ENCODE data around the gene TMEM9.

The TMEM9 gene

GRCh38 chr1:201184307-201185122, 30.2 kb upstream of the TMEM9 start:
- Histone ChIP-seq H3K27ac (ENCODE audit: low read length) (no peak overlapping the region), H3K36me3 (ENCODE audit: control insufficient read depth in 1 of 2, insufficient read depth in 2 of 2, low read length in 2 of 2) (no peaks in the 10 kb centered on the region), H3K4me3 (ENCODE audit: low read depth in 1 of 2, low read length in 2 of 2) (no peak overlapping the region), H3K9me3 (ENCODE audit: control insufficient read depth in 1 of 2, low read length in 2 of 2) (no peaks in the 10 kb centered on the region), H3K4me1 (ENCODE audit: control insufficient read depth in 1 of 2, insufficient read depth in 2 of 2, low read length in 2 of 2) (no peaks in the 10 kb centered on the region), H3K27me3 (ENCODE audit: low read depth, low read length) (no peaks in the 10 kb centered on the region)

GRCh38 chr1:201183753-201184152, 29.5 kb upstream of the TMEM9 start:
- Histone ChIP-seq H3K27ac (ENCODE audit: low read length) (no peak overlapping the region), H3K4me3 (ENCODE audit: low read depth in 1 of 2, low read length in 2 of 2) (no peak overlapping the region), H3K4me1 (ENCODE audit: control insufficient read depth in 1 of 2, insufficient read depth in 2 of 2, low read length in 2 of 2) (no peaks in the 10 kb centered on the region), H3K36me3 (ENCODE audit: control insufficient read depth in 1 of 2, insufficient read depth in 2 of 2, low read length in 2 of 2) (no peaks in the 10 kb centered on the region), H3K27me3 (ENCODE audit: low read depth, low read length) (no peaks in the 10 kb centered on the region), H3K9me3 (ENCODE audit: control insufficient read depth in 1 of 2, low read length in 2 of 2) (no peaks in the 10 kb centered on the region)

- Histone ChIP-seq H3K27ac (ENCODE audit: low read length) (no peak overlapping the region), H3K36me3 (ENCODE audit: control insufficient read depth in 1 of 2, insufficient read depth in 2 of 2, low read length in 2 of 2) (no peaks in the 10 kb centered on the region), H3K9me3 (ENCODE audit: control insufficient read depth in 1 of 2, low read length in 2 of 2) (no peaks in the 10 kb centered on the region), H3K27me3 (ENCODE audit: low read depth, low read length) (no peaks in the 10 kb centered on the region), H3K4me3 (ENCODE audit: low read depth in 1 of 2, low read length in 2 of 2) (no peak overlapping the region), H3K4me1 (ENCODE audit: control insufficient read depth in 1 of 2, insufficient read depth in 2 of 2, low read length in 2 of 2) (no peaks in the 10 kb centered on the region)
Measured at GRCh38 chr1:201183209-201183608, 28.9 kb upstream of the TMEM9 start.

GRCh38 chr1:201181726-201182125, 27.5 kb upstream of the TMEM9 start:
- H3K36me3 ChIP-seq (ENCODE audit: control insufficient read depth in 1 of 2, insufficient read depth in 2 of 2, low read length in 2 of 2): no peaks in the 10 kb centered on the region
- no peaks in the 10 kb centered on the region for H3K9me3 ChIP-seq (ENCODE audit: control insufficient read depth in 1 of 2, low read length in 2 of 2)
- H3K27ac ChIP-seq (ENCODE audit: low read length): no peak overlapping the region
- H3K4me3 ChIP-seq (ENCODE audit: low read depth in 1 of 2, low read length in 2 of 2): no peak overlapping the region
- no peaks in the 10 kb centered on the region for H3K4me1 ChIP-seq (ENCODE audit: control insufficient read depth in 1 of 2, insufficient read depth in 2 of 2, low read length in 2 of 2)
- H3K27me3 ChIP-seq (ENCODE audit: low read depth, low read length): no peaks in the 10 kb centered on the region

- Histone ChIP-seq H3K27me3 (ENCODE audit: low read depth, low read length) (no peaks in the 10 kb centered on the region), H3K9me3 (ENCODE audit: control insufficient read depth in 1 of 2, low read length in 2 of 2) (no peaks in the 10 kb centered on the region), H3K27ac (ENCODE audit: low read length) (no peak overlapping the region), H3K36me3 (ENCODE audit: control insufficient read depth in 1 of 2, insufficient read depth in 2 of 2, low read length in 2 of 2) (no peaks in the 10 kb centered on the region), H3K4me1 (ENCODE audit: control insufficient read depth in 1 of 2, insufficient read depth in 2 of 2, low read length in 2 of 2) (no peaks in the 10 kb centered on the region), H3K4me3 (ENCODE audit: low read depth in 1 of 2, low read length in 2 of 2) (no peak overlapping the region)
Measured at GRCh38 chr1:201181323-201181722, 27.0 kb upstream of the TMEM9 start.

- no peak overlapping the region for H3K4me3 ChIP-seq (ENCODE audit: low read depth in 1 of 2, low read length in 2 of 2)
- H3K9me3 ChIP-seq (ENCODE audit: control insufficient read depth in 1 of 2, low read length in 2 of 2): no peaks in the 10 kb centered on the region
- H3K27me3 ChIP-seq (ENCODE audit: low read depth, low read length): no peaks in the 10 kb centered on the region
- no peak overlapping the region for H3K27ac ChIP-seq (ENCODE audit: low read length)
- no peaks in the 10 kb centered on the region for H3K36me3 ChIP-seq (ENCODE audit: control insufficient read depth in 1 of 2, insufficient read depth in 2 of 2, low read length in 2 of 2)
- no peaks in the 10 kb centered on the region for H3K4me1 ChIP-seq (ENCODE audit: control insufficient read depth in 1 of 2, insufficient read depth in 2 of 2, low read length in 2 of 2)
Measured at GRCh38 chr1:201180901-201181300, 26.6 kb upstream of the TMEM9 start.

- H3K4me3 ChIP-seq (ENCODE audit: low read depth in 1 of 2, low read length in 2 of 2): no peak overlapping the region
- H3K27ac ChIP-seq (ENCODE audit: low read length): no peak overlapping the region
- H3K4me1 ChIP-seq (ENCODE audit: control insufficient read depth in 1 of 2, insufficient read depth in 2 of 2, low read length in 2 of 2): no peaks in the 10 kb centered on the region
Measured at GRCh38 chr1:201180141-201180540, 25.9 kb upstream of the TMEM9 start.

GRCh38 chr1:201178718-201179117, 24.4 kb upstream of the TMEM9 start:
- H3K36me3 ChIP-seq (ENCODE audit: control insufficient read depth in 1 of 2, insufficient read depth in 2 of 2, low read length in 2 of 2): no peaks in the 10 kb centered on the region
- H3K27me3 ChIP-seq (ENCODE audit: low read depth, low read length): no peaks in the 10 kb centered on the region
- no peaks in the 10 kb centered on the region for H3K9me3 ChIP-seq (ENCODE audit: control insufficient read depth in 1 of 2, low read length in 2 of 2)
- no peaks in the 10 kb centered on the region for H3K4me1 ChIP-seq (ENCODE audit: control insufficient read depth in 1 of 2, insufficient read depth in 2 of 2, low read length in 2 of 2)
- no peak overlapping the region for H3K27ac ChIP-seq (ENCODE audit: low read length)
- H3K4me3 ChIP-seq (ENCODE audit: low read depth in 1 of 2, low read length in 2 of 2): no peak overlapping the region

More at GRCh38 chr1:201180141-201180540, 25.9 kb upstream of the TMEM9 start:
- Histone ChIP-seq H3K9me3 (ENCODE audit: control insufficient read depth in 1 of 2, low read length in 2 of 2) (no peaks in the 10 kb centered on the region), H3K36me3 (ENCODE audit: control insufficient read depth in 1 of 2, insufficient read depth in 2 of 2, low read length in 2 of 2) (no peaks in the 10 kb centered on the region), H3K27me3 (ENCODE audit: low read depth, low read length) (no peaks in the 10 kb centered on the region)

- Histone ChIP-seq H3K27ac (ENCODE audit: low read length) (no peak overlapping the region), H3K27me3 (ENCODE audit: low read depth, low read length) (no peaks in the 10 kb centered on the region), H3K4me1 (ENCODE audit: control insufficient read depth in 1 of 2, insufficient read depth in 2 of 2, low read length in 2 of 2) (no peaks in the 10 kb centered on the region), H3K36me3 (ENCODE audit: control insufficient read depth in 1 of 2, insufficient read depth in 2 of 2, low read length in 2 of 2) (no peaks in the 10 kb centered on the region), H3K4me3 (ENCODE audit: low read depth in 1 of 2, low read length in 2 of 2) (no peak overlapping the region), H3K9me3 (ENCODE audit: control insufficient read depth in 1 of 2, low read length in 2 of 2) (no peaks in the 10 kb centered on the region)
Measured at GRCh38 chr1:201176940-201177339, 22.7 kb upstream of the TMEM9 start.

GRCh38 chr1:201175820-201176500, 21.7 kb upstream of the TMEM9 start:
- H3K9me3 ChIP-seq (ENCODE audit: control insufficient read depth in 1 of 2, low read length in 2 of 2): no peaks in the 10 kb centered on the region
- no peaks in the 10 kb centered on the region for H3K36me3 ChIP-seq (ENCODE audit: control insufficient read depth in 1 of 2, insufficient read depth in 2 of 2, low read length in 2 of 2)
- H3K4me3 ChIP-seq (ENCODE audit: low read depth in 1 of 2, low read length in 2 of 2): no peak overlapping the region
- H3K4me1 ChIP-seq (ENCODE audit: control insufficient read depth in 1 of 2, insufficient read depth in 2 of 2, low read length in 2 of 2): peaks cover 0 to 6% of the 10 kb centered on the region in 2 donors
- no peaks in the 10 kb centered on the region for H3K27me3 ChIP-seq (ENCODE audit: low read depth, low read length)
- no peak overlapping the region for H3K27ac ChIP-seq (ENCODE audit: low read length)

GRCh38 chr1:201173736-201174135, 19.5 kb upstream of the TMEM9 start:
- peaks cover 0 to 6% of the 10 kb centered on the region in 2 donors for H3K4me1 ChIP-seq (ENCODE audit: control insufficient read depth in 1 of 2, insufficient read depth in 2 of 2, low read length in 2 of 2)
- no peaks in the 10 kb centered on the region for H3K27me3 ChIP-seq (ENCODE audit: low read depth, low read length)
- no peak overlapping the region for H3K4me3 ChIP-seq (ENCODE audit: low read depth in 1 of 2, low read length in 2 of 2)
- no peaks in the 10 kb centered on the region for H3K9me3 ChIP-seq (ENCODE audit: control insufficient read depth in 1 of 2, low read length in 2 of 2)
- H3K27ac ChIP-seq (ENCODE audit: low read length): no peak overlapping the region
- no peaks in the 10 kb centered on the region for H3K36me3 ChIP-seq (ENCODE audit: control insufficient read depth in 1 of 2, insufficient read depth in 2 of 2, low read length in 2 of 2)
